Measurements from ENCODE around the gene PABPN1.

DNA sequence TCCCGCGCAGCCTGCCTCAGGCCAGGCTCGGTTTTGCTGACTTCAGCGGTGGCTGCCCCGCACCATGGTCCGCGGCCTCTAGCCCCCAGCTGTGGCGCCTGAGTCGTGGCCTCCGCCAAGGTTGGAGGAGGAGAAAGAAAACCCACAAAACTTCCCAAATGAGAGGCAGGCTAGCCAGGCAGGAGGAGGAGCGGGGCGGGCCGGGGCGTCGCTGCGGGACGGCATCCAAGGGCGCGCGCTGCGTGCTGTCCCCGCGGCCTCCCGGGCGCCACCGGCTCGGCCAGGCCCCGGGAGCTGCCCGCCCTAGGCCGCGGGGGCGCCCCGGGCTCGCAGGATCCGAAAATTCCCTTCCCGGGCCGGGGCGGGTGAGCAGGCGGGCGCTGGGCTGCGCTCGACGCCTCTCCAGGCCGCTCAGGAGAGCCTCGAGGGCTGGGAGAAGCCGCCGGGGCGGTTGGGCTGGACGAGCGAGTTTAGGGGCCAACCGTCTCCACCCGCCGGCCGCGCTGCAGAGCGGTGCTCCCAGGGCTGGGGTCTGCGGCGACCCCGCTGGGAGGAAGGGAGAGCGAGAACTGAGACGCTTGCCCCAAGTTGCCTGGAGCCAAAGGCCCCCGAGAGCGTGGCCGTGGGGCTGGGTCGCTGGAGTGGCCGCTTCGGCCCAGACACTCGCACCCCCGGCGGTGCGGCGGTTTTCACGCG is 43.9 kb downstream of the PABPN1 start, which contains the start of gene EFS:
- no peak for TF ChIP-seq EZH2 (IDR thresholded peaks at IDR 0.05; ENCODE audit: borderline replicate concordance, low read depth, low read length, poor library complexity, severe bottlenecking)
- TF ChIP-seq, protein P1, sequence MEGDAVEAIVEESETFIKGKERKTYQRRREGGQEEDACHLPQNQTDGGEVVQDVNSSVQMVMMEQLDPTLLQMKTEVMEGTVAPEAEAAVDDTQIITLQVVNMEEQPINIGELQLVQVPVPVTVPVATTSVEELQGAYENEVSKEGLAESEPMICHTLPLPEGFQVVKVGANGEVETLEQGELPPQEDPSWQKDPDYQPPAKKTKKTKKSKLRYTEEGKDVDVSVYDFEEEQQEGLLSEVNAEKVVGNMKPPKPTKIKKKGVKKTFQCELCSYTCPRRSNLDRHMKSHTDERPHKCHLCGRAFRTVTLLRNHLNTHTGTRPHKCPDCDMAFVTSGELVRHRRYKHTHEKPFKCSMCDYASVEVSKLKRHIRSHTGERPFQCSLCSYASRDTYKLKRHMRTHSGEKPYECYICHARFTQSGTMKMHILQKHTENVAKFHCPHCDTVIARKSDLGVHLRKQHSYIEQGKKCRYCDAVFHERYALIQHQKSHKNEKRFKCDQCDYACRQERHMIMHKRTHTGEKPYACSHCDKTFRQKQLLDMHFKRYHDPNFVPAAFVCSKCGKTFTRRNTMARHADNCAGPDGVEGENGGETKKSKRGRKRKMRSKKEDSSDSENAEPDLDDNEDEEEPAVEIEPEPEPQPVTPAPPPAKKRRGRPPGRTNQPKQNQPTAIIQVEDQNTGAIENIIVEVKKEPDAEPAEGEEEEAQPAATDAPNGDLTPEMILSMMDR (conservative IDR thresholded peaks at IDR 0.05; ENCODE audit: low read depth, low read length), result no peak

All from A673 (cell line).